ENCODE measurements around the gene GRIK4.

Gene GRIK4

DNA sequence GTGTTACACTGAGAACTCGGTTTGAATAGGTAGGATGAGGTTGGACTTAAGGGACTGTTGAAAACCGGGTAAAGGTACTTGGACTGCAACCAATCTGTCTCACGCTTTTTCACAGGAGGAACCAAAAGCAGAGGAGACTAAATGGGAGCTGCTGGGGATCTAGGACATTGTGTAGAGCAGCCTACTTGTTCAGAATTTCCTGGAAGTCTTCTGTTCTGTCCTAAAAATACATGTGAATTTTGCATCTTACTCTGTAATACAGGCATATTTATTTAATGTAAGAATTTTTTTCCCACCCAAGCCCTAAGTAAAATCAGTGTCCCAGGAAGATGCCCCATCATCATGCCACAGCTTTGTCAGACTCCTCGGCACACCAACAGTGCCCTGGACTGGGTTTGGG, 460.3 kb downstream of the GRIK4 start:
- no peaks in the 10 kb centered on the region for H3K27me3 ChIP-seq (ENCODE audit: insufficient read depth, low read length)
- H3K4me3 ChIP-seq (ENCODE audit: low read length) = no peak overlapping the region
- H3K4me1 ChIP-seq (ENCODE audit: insufficient read depth, low read length) = peaks cover 6% of the 10 kb centered on the region
- no peaks in the 10 kb centered on the region for H3K36me3 ChIP-seq (ENCODE audit: insufficient read depth, low read length)
- no peaks in the 10 kb centered on the region for H3K9me3 ChIP-seq (ENCODE audit: low read length)
- H2AFZ ChIP-seq (ENCODE audit: low read depth, low read length) = no peak overlapping the region

DNA sequence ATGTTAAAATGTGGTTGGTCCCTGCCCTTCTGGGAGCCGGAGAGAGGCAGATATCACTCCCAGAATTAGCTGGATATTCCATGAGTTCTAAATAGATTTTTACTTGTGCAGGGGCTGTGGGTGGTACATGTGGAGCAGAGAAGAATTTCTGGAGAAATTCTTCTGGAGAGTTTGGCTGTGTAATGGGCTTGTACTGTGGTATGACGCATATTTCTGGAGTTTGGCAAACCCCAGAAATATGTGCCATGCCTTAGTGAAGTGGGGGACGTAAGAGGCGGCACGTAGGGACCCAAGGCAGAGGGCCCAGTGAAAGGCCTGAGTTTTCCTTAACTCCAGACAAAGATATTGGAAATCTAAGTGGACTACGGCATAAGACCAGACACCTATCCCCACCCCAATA, 461.1 kb downstream of the GRIK4 start:
- H2AFZ ChIP-seq (ENCODE audit: low read depth, low read length) = no peak overlapping the region
- H3K27me3 ChIP-seq (ENCODE audit: insufficient read depth, low read length) = no peaks in the 10 kb centered on the region
- peaks cover 6% of the 10 kb centered on the region for H3K4me1 ChIP-seq (ENCODE audit: insufficient read depth, low read length)
- H3K4me3 ChIP-seq (ENCODE audit: low read length) = no peak overlapping the region
- no peaks in the 10 kb centered on the region for H3K9me3 ChIP-seq (ENCODE audit: low read length)
- H3K36me3 ChIP-seq (ENCODE audit: insufficient read depth, low read length) = no peaks in the 10 kb centered on the region

DNA sequence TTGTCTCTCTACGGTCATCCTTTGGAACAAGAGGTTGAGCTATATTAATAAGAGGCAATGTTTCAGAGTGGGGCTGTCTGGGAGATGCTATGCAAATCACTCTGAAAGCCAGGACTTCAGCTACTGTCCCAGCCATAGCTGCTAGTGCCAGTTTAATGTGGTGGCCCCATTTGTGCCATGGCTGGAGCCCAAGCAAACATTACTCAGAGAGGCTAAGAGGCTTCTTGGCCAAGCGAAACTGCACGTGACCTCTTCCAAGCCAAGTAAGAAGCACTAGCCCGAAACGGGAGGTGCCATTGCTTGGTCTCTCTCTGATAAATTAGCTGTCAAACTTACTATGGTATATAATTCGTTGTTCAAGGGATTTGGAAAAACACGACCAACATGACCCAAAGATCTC, 462.0 kb downstream of the GRIK4 start:
- Histone ChIP-seq H3K4me3 (ENCODE audit: low read length) (no peak overlapping the region), H3K27me3 (ENCODE audit: insufficient read depth, low read length) (no peaks in the 10 kb centered on the region), H3K9me3 (ENCODE audit: low read length) (no peaks in the 10 kb centered on the region), H2AFZ (ENCODE audit: low read depth, low read length) (no peak overlapping the region), H3K4me1 (ENCODE audit: insufficient read depth, low read length) (peaks cover 6% of the 10 kb centered on the region), H3K36me3 (ENCODE audit: insufficient read depth, low read length) (no peaks in the 10 kb centered on the region)

DNA sequence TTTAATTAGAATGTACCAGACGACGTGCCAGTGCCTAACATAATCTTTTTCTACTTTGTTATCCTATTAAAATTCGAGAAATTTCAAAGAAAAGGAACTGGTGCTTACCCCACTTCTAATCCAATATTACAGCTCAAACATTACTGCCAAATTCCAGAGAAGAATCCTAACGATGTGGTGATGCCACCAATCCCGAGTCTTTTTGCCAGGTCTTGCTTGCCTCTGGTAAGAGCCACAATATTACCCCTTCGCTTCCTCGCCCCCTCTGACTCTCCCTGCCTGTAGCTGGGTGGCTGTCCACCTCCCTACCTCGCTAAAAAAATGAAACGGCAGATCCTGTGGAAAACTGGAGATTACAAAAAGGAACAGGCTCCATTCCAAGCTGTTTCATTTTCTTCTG, 462.9 kb downstream of the GRIK4 start:
- no peaks in the 10 kb centered on the region for H3K36me3 ChIP-seq (ENCODE audit: insufficient read depth, low read length)
- no peak overlapping the region for H3K4me3 ChIP-seq (ENCODE audit: low read length)

DNA sequence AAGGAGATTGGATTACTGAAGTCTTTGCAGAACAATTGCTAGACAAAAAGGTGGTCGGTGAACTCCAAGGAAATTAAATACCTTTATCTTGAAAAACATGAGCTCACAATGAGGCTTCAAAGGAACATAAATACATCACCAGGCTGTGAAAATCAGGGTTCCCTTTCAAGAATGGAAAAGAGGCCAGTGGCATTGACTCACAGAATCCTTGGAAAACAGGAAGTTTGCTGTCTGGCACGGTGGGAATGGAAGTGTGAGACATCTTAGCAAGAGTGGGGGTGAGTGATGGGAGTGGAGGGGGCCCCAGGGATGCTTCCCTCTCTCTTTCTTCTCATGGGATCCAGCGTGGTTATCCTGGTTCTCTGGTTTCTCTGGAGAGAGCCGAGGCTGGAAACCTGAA, 463.4 kb downstream of the GRIK4 start:
- H3K9me3 ChIP-seq (ENCODE audit: low read length) = no peaks in the 10 kb centered on the region
- no peak overlapping the region for H2AFZ ChIP-seq (ENCODE audit: low read depth, low read length)
- H3K4me1 ChIP-seq (ENCODE audit: insufficient read depth, low read length) = peaks cover 6% of the 10 kb centered on the region
- no peaks in the 10 kb centered on the region for H3K36me3 ChIP-seq (ENCODE audit: insufficient read depth, low read length)
- no peaks in the 10 kb centered on the region for H3K27me3 ChIP-seq (ENCODE audit: insufficient read depth, low read length)
- H3K4me3 ChIP-seq (ENCODE audit: low read length) = no peak overlapping the region

More for the DNA sequence above, 462.9 kb downstream of the GRIK4 start:
- peaks cover 6% of the 10 kb centered on the region for H3K4me1 ChIP-seq (ENCODE audit: insufficient read depth, low read length)
- no peaks in the 10 kb centered on the region for H3K27me3 ChIP-seq (ENCODE audit: insufficient read depth, low read length)
- H3K9me3 ChIP-seq (ENCODE audit: low read length) = no peaks in the 10 kb centered on the region
- H2AFZ ChIP-seq (ENCODE audit: low read depth, low read length) = no peak overlapping the region

DNA sequence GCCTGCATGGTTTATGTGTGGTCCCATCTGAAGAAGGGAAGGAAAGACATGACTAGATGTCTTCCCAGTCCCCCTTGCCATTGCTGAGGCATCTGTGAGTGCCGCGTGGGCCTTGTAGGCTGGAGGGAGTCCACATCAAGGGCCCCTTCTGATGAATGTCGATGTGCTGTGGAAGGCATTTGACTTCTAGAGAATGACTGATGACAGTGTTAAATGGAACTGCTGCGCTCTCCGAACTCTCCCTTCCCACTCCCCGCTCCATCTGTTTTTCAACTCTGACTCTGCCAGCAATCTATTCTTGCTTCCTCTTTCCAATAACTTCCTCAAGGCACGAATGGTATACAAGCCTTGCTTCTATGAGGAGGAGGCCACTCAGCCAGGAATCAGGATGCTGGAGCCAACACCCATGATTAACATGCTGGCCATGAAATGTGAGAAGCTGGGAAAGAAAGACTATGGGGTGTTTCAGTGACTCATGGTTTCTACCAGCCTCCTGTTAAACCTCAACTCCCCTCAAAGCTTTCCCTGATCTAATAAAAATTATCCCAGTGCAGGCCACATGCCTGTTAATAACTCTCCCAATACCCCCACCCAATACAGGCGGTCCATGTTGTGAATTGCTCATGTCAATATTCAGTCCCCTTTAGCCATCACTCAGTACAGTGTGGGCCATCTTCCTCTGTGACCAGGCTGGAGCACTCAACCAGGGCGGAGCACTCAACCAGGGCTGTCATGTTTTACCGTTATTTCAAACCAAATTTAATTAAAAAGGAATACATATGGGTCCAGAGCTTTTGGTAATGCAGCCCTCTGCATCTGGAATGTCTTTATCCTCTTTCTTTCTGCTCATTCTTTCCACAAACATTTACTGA, 466.0 kb downstream of the GRIK4 start:
- Histone ChIP-seq H3K4me1 (ENCODE audit: insufficient read depth, low read length) (peaks cover 6% of the 10 kb centered on the region), H3K27me3 (ENCODE audit: insufficient read depth, low read length) (no peaks in the 10 kb centered on the region)

DNA sequence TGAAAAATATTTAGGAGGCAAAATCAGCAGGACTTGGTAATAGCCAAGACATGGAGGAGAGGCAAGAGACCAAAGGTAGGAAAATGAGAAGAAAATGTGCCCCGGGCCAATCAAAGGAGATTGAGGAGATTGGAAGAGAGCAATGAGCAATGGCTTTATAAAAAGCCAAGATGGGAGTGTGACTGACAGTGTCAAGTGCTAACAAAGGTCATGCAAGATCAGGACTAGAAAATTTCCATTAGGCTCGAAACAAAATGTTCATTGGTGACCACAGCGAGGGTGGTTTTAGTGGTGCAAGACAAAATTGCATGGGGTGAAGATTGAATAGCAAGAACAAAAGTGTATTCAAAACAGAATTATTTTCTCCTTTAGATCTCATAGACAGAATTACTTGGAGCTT, 467.2 kb downstream of the GRIK4 start:
- Histone ChIP-seq H3K9me3 (ENCODE audit: low read length) (no peaks in the 10 kb centered on the region), H3K4me1 (ENCODE audit: insufficient read depth, low read length) (peaks cover 6% of the 10 kb centered on the region), H2AFZ (ENCODE audit: low read depth, low read length) (no peak overlapping the region), H3K4me3 (ENCODE audit: low read length) (no peak overlapping the region), H3K36me3 (ENCODE audit: insufficient read depth, low read length) (no peaks in the 10 kb centered on the region), H3K27me3 (ENCODE audit: insufficient read depth, low read length) (no peaks in the 10 kb centered on the region)

More for the DNA sequence above, 466.0 kb downstream of the GRIK4 start:
- H2AFZ ChIP-seq (ENCODE audit: low read depth, low read length) = no peak overlapping the region
- no peak overlapping the region for H3K4me3 ChIP-seq (ENCODE audit: low read length)
- no peaks in the 10 kb centered on the region for H3K9me3 ChIP-seq (ENCODE audit: low read length)
- H3K36me3 ChIP-seq (ENCODE audit: insufficient read depth, low read length) = no peaks in the 10 kb centered on the region

DNA sequence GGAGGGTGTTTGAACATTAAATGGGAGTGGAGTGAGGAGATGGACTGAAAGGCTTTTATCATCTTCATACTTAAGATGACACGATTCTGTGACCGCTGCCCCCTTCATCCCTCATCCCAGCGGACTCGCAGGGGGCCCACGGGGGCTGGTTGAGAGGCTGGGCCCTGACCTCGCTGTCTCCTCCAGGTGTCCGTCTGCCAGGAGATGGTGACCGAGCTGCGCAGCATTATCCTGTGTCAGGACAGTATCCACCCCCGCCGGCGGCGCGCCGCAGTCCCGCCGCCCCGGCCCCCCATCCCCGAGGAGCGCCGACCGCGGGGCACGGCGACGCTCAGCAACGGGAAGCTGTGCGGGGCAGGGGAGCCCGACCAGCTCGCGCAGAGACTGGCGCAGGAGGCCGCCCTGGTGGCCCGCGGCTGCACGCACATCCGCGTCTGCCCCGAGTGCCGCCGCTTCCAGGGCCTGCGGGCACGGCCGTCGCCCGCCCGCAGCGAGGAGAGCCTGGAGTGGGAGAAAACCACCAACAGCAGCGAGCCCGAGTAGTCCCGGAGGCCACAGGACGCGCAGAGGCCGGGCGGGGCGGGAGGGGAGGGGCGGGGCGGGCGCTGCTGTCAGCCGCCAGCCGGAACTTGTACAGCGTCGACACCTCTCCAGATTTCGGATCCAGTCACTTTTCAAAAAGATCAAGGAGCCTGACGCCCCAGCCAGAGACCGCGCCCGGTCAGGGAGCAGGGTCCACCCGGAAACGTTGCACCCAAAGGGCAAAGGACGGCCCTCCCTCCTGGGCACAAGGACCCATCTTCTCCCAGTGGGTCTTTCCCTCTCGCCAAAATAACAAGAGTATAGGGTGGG, 474.4 kb downstream of the GRIK4 start:
- peaks cover 4% of the 10 kb centered on the region for H3K4me1 ChIP-seq (ENCODE audit: insufficient read depth, low read length)
- no peaks in the 10 kb centered on the region for H3K9me3 ChIP-seq (ENCODE audit: low read length)
- H3K4me3 ChIP-seq (ENCODE audit: low read length) = peak overlapping the region; percentile 47
- H2AFZ ChIP-seq (ENCODE audit: low read depth, low read length) = peak overlapping the region; percentile 59
- no peaks in the 10 kb centered on the region for H3K27me3 ChIP-seq (ENCODE audit: insufficient read depth, low read length)
- no peaks in the 10 kb centered on the region for H3K36me3 ChIP-seq (ENCODE audit: insufficient read depth, low read length)

DNA sequence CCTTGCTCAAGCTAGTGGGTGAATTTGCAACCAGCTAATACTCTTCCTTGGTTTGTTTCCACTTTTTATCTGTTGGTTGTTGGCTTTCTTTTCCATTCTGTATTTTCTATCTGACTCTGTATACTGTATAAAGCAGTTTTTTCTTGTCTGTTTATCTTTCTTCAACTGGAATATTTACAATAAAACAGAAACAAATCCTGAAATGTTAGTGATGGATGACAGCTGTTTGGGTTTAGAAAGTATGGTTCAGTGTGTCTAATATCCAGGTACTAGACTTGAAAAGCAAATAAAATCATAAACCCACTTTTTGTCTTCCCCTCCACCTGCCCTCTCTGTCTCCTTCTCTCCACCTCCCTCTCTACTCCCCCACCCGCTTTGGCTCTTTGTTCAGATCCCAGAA, 477.1 kb downstream of the GRIK4 start:
- H3K4me1 ChIP-seq (ENCODE audit: insufficient read depth, low read length) = peaks cover 4% of the 10 kb centered on the region
- peaks cover 3% of the 10 kb centered on the region for H3K27me3 ChIP-seq (ENCODE audit: insufficient read depth, low read length)

DNA sequence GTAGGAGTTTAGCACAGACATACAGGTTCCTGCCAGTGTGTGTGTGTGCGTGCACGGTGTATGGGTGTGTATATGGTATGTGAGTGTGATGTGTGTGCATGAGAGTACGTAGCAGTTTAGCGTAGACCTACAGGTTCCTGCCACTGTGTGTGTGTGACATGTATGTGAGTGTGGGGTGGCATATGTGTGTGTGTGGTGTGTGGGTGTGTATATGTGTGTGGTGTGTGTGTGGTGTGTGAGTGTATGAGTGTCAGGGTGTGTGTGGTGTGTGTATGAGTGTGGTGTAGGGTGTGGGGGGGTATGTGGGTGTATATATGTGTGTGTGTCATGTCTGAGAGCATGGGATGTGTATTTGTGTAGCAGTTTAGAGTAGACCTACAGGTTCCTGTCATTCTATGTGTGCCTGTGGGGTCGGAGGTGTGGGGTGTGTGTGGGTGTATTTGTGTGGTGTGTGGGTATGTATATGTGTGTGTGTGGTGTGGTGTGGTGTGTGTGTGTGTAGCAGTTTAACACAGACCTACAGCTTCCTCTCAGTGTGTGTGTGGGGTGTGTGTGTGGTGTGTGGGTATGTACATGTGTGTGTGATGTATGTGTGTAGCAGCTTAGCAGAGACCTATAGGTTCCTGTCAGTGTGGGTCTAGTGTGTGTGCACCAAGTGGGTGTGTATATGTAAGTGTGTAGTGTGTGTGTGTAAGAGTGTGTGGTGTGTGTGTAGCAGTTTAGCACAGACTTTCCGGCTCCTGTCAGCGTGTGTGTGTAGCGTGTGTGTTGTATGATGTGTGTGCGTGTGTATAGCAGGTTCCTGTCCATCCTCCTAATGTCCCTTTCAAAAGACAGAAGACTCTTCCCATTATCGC, 480.5 kb downstream of the GRIK4 start:
- Histone ChIP-seq H2AFZ (ENCODE audit: low read depth, low read length) (no peak overlapping the region), H3K36me3 (ENCODE audit: insufficient read depth, low read length) (no peaks in the 10 kb centered on the region), H3K4me3 (ENCODE audit: low read length) (no peak overlapping the region), H3K27me3 (ENCODE audit: insufficient read depth, low read length) (peaks cover 3% of the 10 kb centered on the region), H3K4me1 (ENCODE audit: insufficient read depth, low read length) (no peaks in the 10 kb centered on the region), H3K9me3 (ENCODE audit: low read length) (no peaks in the 10 kb centered on the region)

More for the DNA sequence above, 477.1 kb downstream of the GRIK4 start:
- H3K36me3 ChIP-seq (ENCODE audit: insufficient read depth, low read length) = no peaks in the 10 kb centered on the region
- H2AFZ ChIP-seq (ENCODE audit: low read depth, low read length) = no peak overlapping the region
- no peaks in the 10 kb centered on the region for H3K9me3 ChIP-seq (ENCODE audit: low read length)
- H3K4me3 ChIP-seq (ENCODE audit: low read length) = no peak overlapping the region

DNA sequence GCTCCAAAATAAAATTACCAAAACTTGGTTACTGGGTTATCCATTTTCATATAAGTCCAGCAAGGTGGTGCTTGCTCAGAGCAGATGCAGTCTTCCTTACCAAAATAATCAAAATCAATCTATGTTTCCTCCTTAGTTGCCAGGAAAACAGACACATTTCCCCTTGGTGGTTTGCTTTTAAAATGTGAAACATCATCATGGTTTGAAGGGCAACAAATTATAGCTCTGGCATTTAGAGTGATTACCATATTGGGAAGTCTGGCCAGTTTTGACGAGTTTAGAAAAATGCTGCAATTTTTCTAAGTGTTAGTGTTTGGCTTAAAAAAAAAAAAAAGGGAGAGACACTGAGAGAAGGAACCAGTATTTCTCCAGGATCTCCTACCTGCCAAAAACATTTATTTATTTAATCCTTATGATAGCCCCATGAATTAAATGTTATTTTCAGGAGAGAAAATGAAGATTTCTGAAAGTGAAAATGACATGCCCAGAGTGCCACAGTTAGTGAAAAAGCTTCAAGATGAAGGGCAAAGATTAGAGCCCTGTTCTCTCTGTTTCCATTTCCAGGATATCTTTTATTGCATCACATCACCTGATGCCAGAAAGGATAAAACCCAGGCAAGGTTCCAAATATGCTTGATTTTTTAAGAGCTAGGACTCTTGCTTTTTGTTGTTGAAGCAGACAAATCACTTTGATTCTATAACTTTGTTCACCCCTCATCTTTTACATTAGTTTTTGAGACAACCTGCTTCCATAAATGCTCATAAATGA, 482.7 kb downstream of the GRIK4 start:
- Histone ChIP-seq H3K9me3 (ENCODE audit: low read length) (no peaks in the 10 kb centered on the region), H2AFZ (ENCODE audit: low read depth, low read length) (no peak overlapping the region), H3K27me3 (ENCODE audit: insufficient read depth, low read length) (peaks cover 3% of the 10 kb centered on the region), H3K4me1 (ENCODE audit: insufficient read depth, low read length) (no peaks in the 10 kb centered on the region), H3K36me3 (ENCODE audit: insufficient read depth, low read length) (no peaks in the 10 kb centered on the region), H3K4me3 (ENCODE audit: low read length) (no peak overlapping the region)

DNA sequence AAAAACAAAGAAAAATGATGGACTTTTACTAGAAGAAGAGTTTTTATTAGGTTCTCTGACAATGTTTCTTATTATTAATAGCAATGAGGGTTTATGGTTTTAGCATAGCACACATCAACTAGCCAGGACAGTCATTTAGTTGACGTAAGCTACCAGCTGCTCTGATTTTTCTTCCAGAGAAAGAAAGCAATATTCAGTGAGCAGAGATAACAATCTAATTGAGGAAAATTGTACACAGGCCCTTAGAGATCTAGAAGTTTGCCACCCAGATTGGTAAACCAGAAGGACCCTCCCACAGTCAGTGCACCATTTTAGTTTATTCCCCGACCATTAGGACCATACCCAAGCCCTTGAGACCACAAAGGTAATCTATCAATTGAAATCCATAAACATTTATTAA, 483.6 kb downstream of the GRIK4 start:
- H2AFZ ChIP-seq (ENCODE audit: low read depth, low read length) = no peak overlapping the region
- no peaks in the 10 kb centered on the region for H3K4me1 ChIP-seq (ENCODE audit: insufficient read depth, low read length)
- H3K4me3 ChIP-seq (ENCODE audit: low read length) = no peak overlapping the region
- H3K9me3 ChIP-seq (ENCODE audit: low read length) = no peaks in the 10 kb centered on the region
- no peaks in the 10 kb centered on the region for H3K36me3 ChIP-seq (ENCODE audit: insufficient read depth, low read length)
- peaks cover 3% of the 10 kb centered on the region for H3K27me3 ChIP-seq (ENCODE audit: insufficient read depth, low read length)
